Activated CD8-positive, alpha-beta memory T cell treated with anti-CD3 and anti-CD28 coated beads for 48 hours (primary cell): ENCODE results near the gene GALNT9.

Source experiments
- DNase-seq, 3 experiments: peaks; one replicate each; pipeline ENCODE4 v3.0.0-alpha.2; 2020; ENCODE audit warnings: low read depth in 2 of 3, low spot score in 2 of 3

The GALNT9 gene

GRCh38 chr12:132174015-132174838, 155.2 kb downstream of the GALNT9 start:
- DNase-seq, result no peak

GRCh38 chr12:132173135-132174014, 156.0 kb downstream of the GALNT9 start:
- DNase-seq, result no peak

- DNase-seq, result no peak
Observed at GRCh38 chr12:132172619-132173018, 156.8 kb downstream of the GALNT9 start.

GRCh38 chr12:132171968-132172521, 157.3 kb downstream of the GALNT9 start:
- DNase-seq, result no peak

- no peak for DNase-seq
Observed at GRCh38 chr12:132171293-132171967, 158.0 kb downstream of the GALNT9 start.

GRCh38 chr12:132170637-132171292, 158.6 kb downstream of the GALNT9 start:
- DNase-seq, result no peak

- no peak for DNase-seq
Observed at GRCh38 chr12:132170094-132170636, 159.2 kb downstream of the GALNT9 start.

- no peak for DNase-seq
Observed at GRCh38 chr12:132169376-132169775, 160.0 kb downstream of the GALNT9 start.

GRCh38 chr12:132168311-132169031, 160.9 kb downstream of the GALNT9 start:
- no peak for DNase-seq

- no peak for DNase-seq
Observed at GRCh38 chr12:132167611-132168310, 161.6 kb downstream of the GALNT9 start.

GRCh38 chr12:132166801-132167591, 162.4 kb downstream of the GALNT9 start:
- no peak for DNase-seq

- DNase-seq, result no peak
Observed at GRCh38 chr12:132166093-132166492, 163.3 kb downstream of the GALNT9 start.

GRCh38 chr12:132165584-132165983, 163.8 kb downstream of the GALNT9 start:
- DNase-seq, result no peak

- DNase-seq, result no peak
Observed at GRCh38 chr12:132164426-132164825, 165.0 kb downstream of the GALNT9 start.

GRCh38 chr12:132163911-132164288, 165.5 kb downstream of the GALNT9 start:
- no peak for DNase-seq

GRCh38 chr12:132163041-132163910, 166.1 kb downstream of the GALNT9 start:
- DNase-seq, result no peak

- no peak for DNase-seq
Observed at GRCh38 chr12:132162508-132163031, 166.8 kb downstream of the GALNT9 start.
